Gastrocnemius medialis (tissue), 4 donors: ENCODE measurements around the gene DENND1A. TPM values are rescaled to one million over a fixed set of nuclear protein-coding genes. Genes with fewer than 3 reads are reported as not detected.

Experiments
- ATAC-seq, 2 donors: fragments of 150-250 bp; one replicate each; pipeline ENCODE4 v1.9.1; 2016
- DNase-seq, 2 donors: peaks; one replicate each; pipeline ENCODE4 v3.0.0-alpha.2; 2019
- H3K27ac ChIP-seq, 4 donors: fragments of 200-600 bp; sonication (generic); 1 replicate in 1 of 4; 2 replicates in 3 of 4; pipeline ENCODE4 v1.5.1; 2016 to 2018; ENCODE audit warnings: mild to moderate bottlenecking in 2 of 4, moderate library complexity in 1 of 4
- H3K27me3 ChIP-seq, 3 donors: fragments of 200-600 bp; sonication (generic) in 2 of 3; 1 replicate in 1 of 3; 2 replicates in 2 of 3; pipeline versions ENCODE4 v1.5.1 to v1.6.0; 2016 to 2019; ENCODE audit warnings: mild to moderate bottlenecking in 1 of 3, moderate library complexity in 1 of 3
- H3K36me3 ChIP-seq, 2 donors: fragments of 200-600 bp; sonication (generic) in 1 of 2; one replicate each; pipeline ENCODE4 v1.5.1; 2017 to 2018
- H3K4me1 ChIP-seq, 2 donors: fragments of 200-600 bp; sonication (generic) in 1 of 2; one replicate each; pipeline ENCODE4 v1.5.1; 2016 to 2017; ENCODE audit warnings: mild to moderate bottlenecking in 2 of 2
- H3K4me3 ChIP-seq, 4 donors: fragments of 200-600 bp; sonication (generic) in 3 of 4; 1 replicate in 1 of 4; 2 replicates in 3 of 4; pipeline ENCODE4 v1.5.1; 2016 to 2019; ENCODE audit warnings: mild to moderate bottlenecking in 2 of 4
- H3K9me3 ChIP-seq, 3 donors: fragments of 200-600 bp; sonication (generic) in 2 of 3; 1 replicate in 1 of 3; 2 replicates in 2 of 3; pipeline ENCODE4 v1.5.1; 2016 to 2019
- POLR2A ChIP-seq, 2 donors: fragments of 450-650 bp; IDR thresholded peaks; one replicate each; pipeline ENCODE4 v1.6.1; 2017; ENCODE audit warnings: antibody characterized with exemption in 2 of 2, mild to moderate bottlenecking in 2 of 2, moderate library complexity in 2 of 2
- in situ Hi-C, 4 donors: fragments of 200-750 bp; cut with MboI; loops; one replicate each; pipeline versions ENCODE4 v1.15.0 to v1.8.0; 2017; ENCODE audit warnings: low sequenced_read_pairs in 4 of 4
- intact Hi-C: fragments of 100-400 bp; cut with DNase I; formaldehyde crosslinking; loops from one replicate; pipeline ENCODE4 v1.15.1; 2023; ENCODE audit warnings: low total_unique reads
- total RNA-seq, 4 donors: library from RNA; depleted of rRNA; stranded (reverse); fragments of >200 nt; gene quantifications; one replicate each; pipeline versions ENCODE4 v1.1.0 to v1.2.3, GENCODE V29; 2016
- TF ChIP-seq, protein P1 (sequence below), 5 experiments: fragments of 450-650 bp in 3 of 5; fragments of 200-600 bp in 2 of 5; sonication (generic) in 2 of 5; IDR thresholded peaks in 4 of 5; conservative IDR thresholded peaks in 1 of 5; 1 replicate in 4 of 5; 2 replicates in 1 of 5; pipeline ENCODE4 v1.5.1; 2016 to 2019; ENCODE audit warnings: antibody characterized with exemption in 5 of 5, mild to moderate bottlenecking in 3 of 5, moderate library complexity in 3 of 5

Gene DENND1A
- total RNA-seq, 4 donors from 2014 or later, result 14.1 to 24.6 (median 16.4) TPM

DNA sequence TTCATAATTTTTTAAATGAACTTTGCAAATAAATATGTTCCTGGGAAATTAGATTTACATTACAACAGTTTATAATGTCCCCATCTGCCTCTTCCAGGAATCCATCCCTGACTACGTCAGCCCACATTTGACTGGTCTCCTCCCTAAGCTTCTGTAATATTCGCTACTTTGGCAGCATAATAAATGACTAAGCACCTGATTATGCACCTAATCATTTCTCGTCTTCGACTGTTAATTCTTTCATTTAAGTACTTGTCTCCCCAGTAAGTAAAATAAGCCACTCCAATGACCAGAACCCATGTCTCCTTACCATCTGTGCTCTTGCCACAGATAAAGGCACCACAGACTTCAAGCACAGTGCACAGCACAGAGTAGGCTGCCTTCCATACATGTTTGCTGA lies 122.7 kb downstream of the DENND1A start:
- H3K4me3 ChIP-seq, result no peak overlapping the region
- H3K27me3 ChIP-seq, result no peaks in the 10 kb centered on the region
- no peak overlapping the region for H3K27ac ChIP-seq
- intact Hi-C loops, result no loop called here
- TF ChIP-seq, protein P1, sequence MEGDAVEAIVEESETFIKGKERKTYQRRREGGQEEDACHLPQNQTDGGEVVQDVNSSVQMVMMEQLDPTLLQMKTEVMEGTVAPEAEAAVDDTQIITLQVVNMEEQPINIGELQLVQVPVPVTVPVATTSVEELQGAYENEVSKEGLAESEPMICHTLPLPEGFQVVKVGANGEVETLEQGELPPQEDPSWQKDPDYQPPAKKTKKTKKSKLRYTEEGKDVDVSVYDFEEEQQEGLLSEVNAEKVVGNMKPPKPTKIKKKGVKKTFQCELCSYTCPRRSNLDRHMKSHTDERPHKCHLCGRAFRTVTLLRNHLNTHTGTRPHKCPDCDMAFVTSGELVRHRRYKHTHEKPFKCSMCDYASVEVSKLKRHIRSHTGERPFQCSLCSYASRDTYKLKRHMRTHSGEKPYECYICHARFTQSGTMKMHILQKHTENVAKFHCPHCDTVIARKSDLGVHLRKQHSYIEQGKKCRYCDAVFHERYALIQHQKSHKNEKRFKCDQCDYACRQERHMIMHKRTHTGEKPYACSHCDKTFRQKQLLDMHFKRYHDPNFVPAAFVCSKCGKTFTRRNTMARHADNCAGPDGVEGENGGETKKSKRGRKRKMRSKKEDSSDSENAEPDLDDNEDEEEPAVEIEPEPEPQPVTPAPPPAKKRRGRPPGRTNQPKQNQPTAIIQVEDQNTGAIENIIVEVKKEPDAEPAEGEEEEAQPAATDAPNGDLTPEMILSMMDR (IDR thresholded peaks at IDR 0.05 in 4 of 5, conservative IDR thresholded peaks at IDR 0.05 in 1 of 5), result no peak
- TF ChIP-seq POLR2A (IDR thresholded peaks at IDR 0.05), result no peak
- H3K4me1 ChIP-seq, result no peaks in the 10 kb centered on the region
- DNase-seq (no peak), ATAC-seq (no peak)
- no peaks in the 10 kb centered on the region for H3K9me3 ChIP-seq
- in situ Hi-C loops, result no loop called here
- H3K36me3 ChIP-seq, result no peaks in the 10 kb centered on the region

- ATAC-seq (no peak), DNase-seq (no peak)
- in situ Hi-C loops, result no loop called here
- no peaks in the 10 kb centered on the region for H3K27me3 ChIP-seq
- no peaks in the 10 kb centered on the region for H3K36me3 ChIP-seq
- H3K9me3 ChIP-seq, result no peaks in the 10 kb centered on the region
- intact Hi-C loops, result no loop called here
- H3K27ac ChIP-seq, result no peak overlapping the region
- no peak for TF ChIP-seq POLR2A (IDR thresholded peaks at IDR 0.05)
- TF ChIP-seq, protein P1 (IDR thresholded peaks at IDR 0.05 in 4 of 5, conservative IDR thresholded peaks at IDR 0.05 in 1 of 5), result no peak
- H3K4me3 ChIP-seq, result no peak overlapping the region
- no peaks in the 10 kb centered on the region for H3K4me1 ChIP-seq
Measured at GRCh38 chr9:123806829-123807228, 123.1 kb downstream of the DENND1A start.

- H3K27me3 ChIP-seq, result no peaks in the 10 kb centered on the region
- no peak for ATAC-seq
- H3K36me3 ChIP-seq, result no peaks in the 10 kb centered on the region
- TF ChIP-seq, protein P1 (IDR thresholded peaks at IDR 0.05 in 4 of 5, conservative IDR thresholded peaks at IDR 0.05 in 1 of 5), result no peak
- TF ChIP-seq POLR2A (IDR thresholded peaks at IDR 0.05), result no peak
- no peaks in the 10 kb centered on the region for H3K9me3 ChIP-seq
- peaks cover 16 to 19% of the 10 kb centered on the region in 2 donors for H3K4me1 ChIP-seq
- no peak for DNase-seq
- intact Hi-C loops, result no loop called here
- in situ Hi-C loops, result no loop called here
- no peak overlapping the region for H3K27ac ChIP-seq
- no peak overlapping the region for H3K4me3 ChIP-seq
Measured at GRCh38 chr9:123798195-123798594, 131.7 kb downstream of the DENND1A start.

DNA sequence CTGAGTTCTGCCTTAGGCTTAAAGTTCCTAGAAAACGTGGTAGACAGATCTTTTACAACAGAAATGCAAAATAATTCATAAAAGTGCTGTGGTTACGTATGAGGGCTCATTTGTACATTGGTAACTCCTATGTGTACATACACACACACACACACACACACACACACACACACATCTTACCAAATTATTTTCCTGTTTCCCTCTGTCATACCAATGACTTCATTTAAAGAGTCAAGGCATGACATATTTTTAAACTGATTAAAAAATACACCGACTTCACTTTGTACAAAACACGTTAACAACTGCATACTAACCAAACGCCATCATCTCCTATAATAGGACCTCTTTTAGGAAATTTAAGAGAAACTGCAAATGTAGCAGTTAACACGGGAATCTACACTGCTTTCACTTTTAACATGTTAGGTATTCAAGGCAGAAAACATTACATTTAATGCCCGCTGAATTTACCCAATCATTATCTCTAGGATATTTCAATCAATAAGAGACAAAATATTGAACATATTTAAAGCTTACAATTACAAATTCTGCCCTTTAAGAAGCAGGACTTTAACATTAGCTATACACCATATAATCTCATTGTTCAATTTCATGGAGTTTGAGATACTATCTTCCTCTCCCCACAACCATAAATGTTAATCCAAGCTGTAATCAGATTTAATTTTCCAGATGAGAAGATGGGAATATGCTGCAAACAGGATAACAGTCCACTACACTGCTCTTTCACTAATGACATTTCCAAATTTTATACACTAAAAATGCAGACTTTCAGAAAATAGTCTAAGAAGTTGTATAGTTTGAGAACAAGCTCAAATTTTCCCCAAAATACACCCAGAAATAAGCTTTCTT lies 133.1 kb downstream of the DENND1A start:
- Histone ChIP-seq H3K4me1 (peaks cover 16 to 19% of the 10 kb centered on the region in 2 donors), H3K9me3 (no peaks in the 10 kb centered on the region), H3K27ac (no peak overlapping the region), H3K27me3 (no peaks in the 10 kb centered on the region), H3K36me3 (no peaks in the 10 kb centered on the region), H3K4me3 (no peak overlapping the region)
- in situ Hi-C loops (no loop called here), intact Hi-C loops (no loop called here)
- ATAC-seq (no peak), DNase-seq (no peak)
- TF ChIP-seq, protein P1 (IDR thresholded peaks at IDR 0.05 in 4 of 5, conservative IDR thresholded peaks at IDR 0.05 in 1 of 5), result no peak
- no peak for TF ChIP-seq POLR2A (IDR thresholded peaks at IDR 0.05)
